ENCODE measurements around the gene JARID2. TPM values are rescaled to one million over a fixed set of nuclear protein-coding genes. Genes with fewer than 3 reads are reported as not detected.

The JARID2 gene
- total RNA-seq, 1 experiment from 2014 or later = 180 TPM

GRCh38 chr6:15527838-15528617 lies 282.2 kb downstream of the JARID2 start:
- no peak overlapping the region for H3K27ac Mint-ChIP-seq
- POLR2A ChIA-PET = no interaction called here
- peaks cover 74% of the 10 kb centered on the region for H3K36me3 Mint-ChIP-seq
- TF ChIP-seq E2F5 (CRISPR knock-in tag; IDR thresholded peaks at IDR 0.05) (no peak), ZNF423 (CRISPR knock-in tag; IDR thresholded peaks at IDR 0.05) (no peak), CBFB (CRISPR knock-in tag; IDR thresholded peaks at IDR 0.05; ENCODE audit: low read depth) (no peak), SOX15 (CRISPR knock-in tag; IDR thresholded peaks at IDR 0.05) (no peak), JAZF1 (CRISPR knock-in tag; IDR thresholded peaks at IDR 0.05) (no peak)
- TF ChIP-seq, protein P1, sequence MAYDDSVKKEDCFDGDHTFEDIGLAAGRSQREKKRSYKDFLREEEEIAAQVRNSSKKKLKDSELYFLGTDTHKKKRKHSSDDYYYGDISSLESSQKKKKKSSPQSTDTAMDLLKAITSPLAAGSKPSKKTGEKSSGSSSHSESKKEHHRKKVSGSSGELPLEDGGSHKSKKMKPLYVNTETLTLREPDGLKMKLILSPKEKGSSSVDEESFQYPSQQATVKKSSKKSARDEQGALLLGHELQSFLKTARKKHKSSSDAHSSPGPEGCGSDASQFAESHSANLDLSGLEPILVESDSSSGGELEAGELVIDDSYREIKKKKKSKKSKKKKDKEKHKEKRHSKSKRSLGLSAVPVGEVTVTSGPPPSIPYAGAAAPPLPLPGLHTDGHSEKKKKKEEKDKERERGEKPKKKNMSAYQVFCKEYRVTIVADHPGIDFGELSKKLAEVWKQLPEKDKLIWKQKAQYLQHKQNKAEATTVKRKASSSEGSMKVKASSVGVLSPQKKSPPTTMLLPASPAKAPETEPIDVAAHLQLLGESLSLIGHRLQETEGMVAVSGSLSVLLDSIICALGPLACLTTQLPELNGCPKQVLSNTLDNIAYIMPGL (CRISPR knock-in tag; IDR thresholded peaks at IDR 0.05) = no peak
- TF ChIP-seq, protein P2, sequence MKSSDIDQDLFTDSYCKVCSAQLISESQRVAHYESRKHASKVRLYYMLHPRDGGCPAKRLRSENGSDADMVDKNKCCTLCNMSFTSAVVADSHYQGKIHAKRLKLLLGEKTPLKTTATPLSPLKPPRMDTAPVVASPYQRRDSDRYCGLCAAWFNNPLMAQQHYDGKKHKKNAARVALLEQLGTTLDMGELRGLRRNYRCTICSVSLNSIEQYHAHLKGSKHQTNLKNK (CRISPR knock-in tag; IDR thresholded peaks at IDR 0.05) = no peak
- TF ChIP-seq, protein P3, sequence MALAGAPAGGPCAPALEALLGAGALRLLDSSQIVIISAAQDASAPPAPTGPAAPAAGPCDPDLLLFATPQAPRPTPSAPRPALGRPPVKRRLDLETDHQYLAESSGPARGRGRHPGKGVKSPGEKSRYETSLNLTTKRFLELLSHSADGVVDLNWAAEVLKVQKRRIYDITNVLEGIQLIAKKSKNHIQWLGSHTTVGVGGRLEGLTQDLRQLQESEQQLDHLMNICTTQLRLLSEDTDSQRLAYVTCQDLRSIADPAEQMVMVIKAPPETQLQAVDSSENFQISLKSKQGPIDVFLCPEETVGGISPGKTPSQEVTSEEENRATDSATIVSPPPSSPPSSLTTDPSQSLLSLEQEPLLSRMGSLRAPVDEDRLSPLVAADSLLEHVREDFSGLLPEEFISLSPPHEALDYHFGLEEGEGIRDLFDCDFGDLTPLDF (CRISPR knock-in tag; IDR thresholded peaks at IDR 0.05) = no peak
- peaks cover 50% of the 10 kb centered on the region for H3K9me3 Mint-ChIP-seq
- ATAC-seq = no peak
- CTCF ChIA-PET = interaction anchor here (1.6 kb wide), 1 partner anchor 95 kb away, joined by 4 read pairs; no protein-coding TSS in a partner anchor
- DNase-seq (ENCODE audit: low spot score) = no peak
- peaks cover 14% of the 10 kb centered on the region for H3K4me1 Mint-ChIP-seq
- H3K27me3 Mint-ChIP-seq (ENCODE audit: low read depth) = no peaks in the 10 kb centered on the region; the same call in 1 of the 2 replicates
- no peak overlapping the region for H3K4me3 Mint-ChIP-seq

DNA sequence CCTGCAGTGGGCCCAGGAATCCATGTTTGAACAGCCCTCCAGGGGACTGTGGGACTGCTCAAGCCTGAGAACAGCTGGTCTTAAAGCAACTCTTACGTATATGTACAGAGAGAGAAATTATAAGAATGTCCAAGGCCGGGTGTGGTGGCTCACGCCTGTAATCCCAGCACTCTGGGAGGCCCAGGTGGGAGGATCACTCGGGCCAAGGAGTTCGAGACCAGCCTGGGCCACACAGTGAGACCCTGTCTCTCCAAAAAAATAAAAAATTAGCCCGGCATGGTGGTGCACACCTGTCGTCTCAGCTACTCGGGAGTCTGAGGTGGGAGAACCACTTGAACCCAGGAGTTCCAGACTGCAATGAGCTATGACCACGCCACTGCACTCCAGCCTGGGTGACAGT lies 283.0 kb downstream of the JARID2 start:
- ATAC-seq = no peak
- POLR2A ChIA-PET = no interaction called here
- TF ChIP-seq, protein P4, sequence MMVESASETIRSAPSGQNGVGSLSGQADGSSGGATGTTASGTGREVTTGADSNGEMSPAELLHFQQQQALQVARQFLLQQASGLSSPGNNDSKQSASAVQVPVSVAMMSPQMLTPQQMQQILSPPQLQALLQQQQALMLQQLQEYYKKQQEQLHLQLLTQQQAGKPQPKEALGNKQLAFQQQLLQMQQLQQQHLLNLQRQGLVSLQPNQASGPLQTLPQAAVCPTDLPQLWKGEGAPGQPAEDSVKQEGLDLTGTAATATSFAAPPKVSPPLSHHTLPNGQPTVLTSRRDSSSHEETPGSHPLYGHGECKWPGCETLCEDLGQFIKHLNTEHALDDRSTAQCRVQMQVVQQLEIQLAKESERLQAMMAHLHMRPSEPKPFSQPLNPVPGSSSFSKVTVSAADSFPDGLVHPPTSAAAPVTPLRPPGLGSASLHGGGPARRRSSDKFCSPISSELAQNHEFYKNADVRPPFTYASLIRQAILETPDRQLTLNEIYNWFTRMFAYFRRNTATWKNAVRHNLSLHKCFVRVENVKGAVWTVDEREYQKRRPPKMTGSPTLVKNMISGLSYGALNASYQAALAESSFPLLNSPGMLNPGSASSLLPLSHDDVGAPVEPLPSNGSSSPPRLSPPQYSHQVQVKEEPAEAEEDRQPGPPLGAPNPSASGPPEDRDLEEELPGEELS (CRISPR knock-in tag; IDR thresholded peaks at IDR 0.05) = no peak
- TF ChIP-seq, protein P5, sequence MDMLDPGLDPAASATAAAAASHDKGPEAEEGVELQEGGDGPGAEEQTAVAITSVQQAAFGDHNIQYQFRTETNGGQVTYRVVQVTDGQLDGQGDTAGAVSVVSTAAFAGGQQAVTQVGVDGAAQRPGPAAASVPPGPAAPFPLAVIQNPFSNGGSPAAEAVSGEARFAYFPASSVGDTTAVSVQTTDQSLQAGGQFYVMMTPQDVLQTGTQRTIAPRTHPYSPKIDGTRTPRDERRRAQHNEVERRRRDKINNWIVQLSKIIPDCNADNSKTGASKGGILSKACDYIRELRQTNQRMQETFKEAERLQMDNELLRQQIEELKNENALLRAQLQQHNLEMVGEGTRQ (CRISPR knock-in tag; IDR thresholded peaks at IDR 0.05) = no peak
- TF ChIP-seq ZNF425 (CRISPR knock-in tag; conservative IDR thresholded peaks at IDR 0.05) = no peak
- TF ChIP-seq, protein P6, sequence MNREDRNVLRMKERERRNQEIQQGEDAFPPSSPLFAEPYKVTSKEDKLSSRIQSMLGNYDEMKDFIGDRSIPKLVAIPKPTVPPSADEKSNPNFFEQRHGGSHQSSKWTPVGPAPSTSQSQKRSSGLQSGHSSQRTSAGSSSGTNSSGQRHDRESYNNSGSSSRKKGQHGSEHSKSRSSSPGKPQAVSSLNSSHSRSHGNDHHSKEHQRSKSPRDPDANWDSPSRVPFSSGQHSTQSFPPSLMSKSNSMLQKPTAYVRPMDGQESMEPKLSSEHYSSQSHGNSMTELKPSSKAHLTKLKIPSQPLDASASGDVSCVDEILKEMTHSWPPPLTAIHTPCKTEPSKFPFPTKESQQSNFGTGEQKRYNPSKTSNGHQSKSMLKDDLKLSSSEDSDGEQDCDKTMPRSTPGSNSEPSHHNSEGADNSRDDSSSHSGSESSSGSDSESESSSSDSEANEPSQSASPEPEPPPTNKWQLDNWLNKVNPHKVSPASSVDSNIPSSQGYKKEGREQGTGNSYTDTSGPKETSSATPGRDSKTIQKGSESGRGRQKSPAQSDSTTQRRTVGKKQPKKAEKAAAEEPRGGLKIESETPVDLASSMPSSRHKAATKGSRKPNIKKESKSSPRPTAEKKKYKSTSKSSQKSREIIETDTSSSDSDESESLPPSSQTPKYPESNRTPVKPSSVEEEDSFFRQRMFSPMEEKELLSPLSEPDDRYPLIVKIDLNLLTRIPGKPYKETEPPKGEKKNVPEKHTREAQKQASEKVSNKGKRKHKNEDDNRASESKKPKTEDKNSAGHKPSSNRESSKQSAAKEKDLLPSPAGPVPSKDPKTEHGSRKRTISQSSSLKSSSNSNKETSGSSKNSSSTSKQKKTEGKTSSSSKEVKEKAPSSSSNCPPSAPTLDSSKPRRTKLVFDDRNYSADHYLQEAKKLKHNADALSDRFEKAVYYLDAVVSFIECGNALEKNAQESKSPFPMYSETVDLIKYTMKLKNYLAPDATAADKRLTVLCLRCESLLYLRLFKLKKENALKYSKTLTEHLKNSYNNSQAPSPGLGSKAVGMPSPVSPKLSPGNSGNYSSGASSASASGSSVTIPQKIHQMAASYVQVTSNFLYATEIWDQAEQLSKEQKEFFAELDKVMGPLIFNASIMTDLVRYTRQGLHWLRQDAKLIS (CRISPR knock-in tag; IDR thresholded peaks at IDR 0.05; ENCODE audit: borderline replicate concordance) = no peak
- TF ChIP-seq ZNF317 (CRISPR knock-in tag; IDR thresholded peaks at IDR 0.05; ENCODE audit: borderline replicate concordance, low read depth) = no peak
- TF ChIP-seq CREB1 (CRISPR knock-in tag; IDR thresholded peaks at IDR 0.05) = no peak
- TF ChIP-seq, protein P7, sequence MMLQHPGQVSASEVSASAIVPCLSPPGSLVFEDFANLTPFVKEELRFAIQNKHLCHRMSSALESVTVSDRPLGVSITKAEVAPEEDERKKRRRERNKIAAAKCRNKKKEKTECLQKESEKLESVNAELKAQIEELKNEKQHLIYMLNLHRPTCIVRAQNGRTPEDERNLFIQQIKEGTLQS (CRISPR knock-in tag; conservative IDR thresholded peaks at IDR 0.05) = no peak
- TF ChIP-seq, protein P8, sequence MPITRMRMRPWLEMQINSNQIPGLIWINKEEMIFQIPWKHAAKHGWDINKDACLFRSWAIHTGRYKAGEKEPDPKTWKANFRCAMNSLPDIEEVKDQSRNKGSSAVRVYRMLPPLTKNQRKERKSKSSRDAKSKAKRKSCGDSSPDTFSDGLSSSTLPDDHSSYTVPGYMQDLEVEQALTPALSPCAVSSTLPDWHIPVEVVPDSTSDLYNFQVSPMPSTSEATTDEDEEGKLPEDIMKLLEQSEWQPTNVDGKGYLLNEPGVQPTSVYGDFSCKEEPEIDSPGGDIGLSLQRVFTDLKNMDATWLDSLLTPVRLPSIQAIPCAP (CRISPR knock-in tag; IDR thresholded peaks at IDR 0.05) = no peak

More for the DNA sequence above, 283.0 kb downstream of the JARID2 start:
- peaks cover 66% of the 10 kb centered on the region for H3K36me3 Mint-ChIP-seq
- DNase-seq (ENCODE audit: low spot score) = no peak
- no peak overlapping the region for H3K27ac Mint-ChIP-seq
- peaks cover 13% of the 10 kb centered on the region; the same call in 1 of the 2 replicates for H3K4me1 Mint-ChIP-seq
- H3K4me3 Mint-ChIP-seq = no peak overlapping the region
- H3K27me3 Mint-ChIP-seq (ENCODE audit: low read depth) = no peaks in the 10 kb centered on the region; the same call in 1 of the 2 replicates
- CTCF ChIA-PET = interaction anchor here (1.6 kb wide), 1 partner anchor 94 kb away, joined by 4 read pairs; no protein-coding TSS in a partner anchor
- peaks cover 46% of the 10 kb centered on the region for H3K9me3 Mint-ChIP-seq

All from WTC11 (cell line).